ENCODE data around the gene HLA-B.

- TF ChIP-seq EZH2phosphoT487 (IDR thresholded peaks at IDR 0.05; ENCODE audit: borderline replicate concordance, low read length) (no peak), CTCF (conservative IDR thresholded peaks at IDR 0.05; ENCODE audit: low read depth, low read length) (no peak), EZH2 (IDR thresholded peaks at IDR 0.05; ENCODE audit: low read length, unreplicated experiment) (no peak)
These were observed 22.9 kb upstream of the HLA-B start for GRCh38 chr6:31379850-31380249.

Data from PC-3 (cell line).